ENCODE measurements around the gene JAM2.

The JAM2 gene

GRCh38 chr21:25760677-25761076 is 121.6 kb downstream of the JAM2 start:
- peaks cover 0 to 68% of the 10 kb centered on the region in 2 experiments for H3K36me3 ChIP-seq (ENCODE audit: control insufficient read depth in 1 of 2, insufficient read depth in 2 of 2, low read depth in 1 of 2, low read length in 2 of 2)
- H2BK12ac ChIP-seq (ENCODE audit: low read length in 2 of 2) = no peak overlapping the region
- no peak overlapping the region for H3K18ac ChIP-seq (ENCODE audit: low read depth in 1 of 2, low read length in 2 of 2)
- no peak overlapping the region for H3K14ac ChIP-seq (ENCODE audit: low read length in 2 of 2)
- no peak overlapping the region for H3K27ac ChIP-seq (ENCODE audit: low read length, poor library complexity, severe bottlenecking)
- no peak overlapping the region for H3K4me2 ChIP-seq (ENCODE audit: low read length, poor library complexity, severe bottlenecking)
- H3K79me1 ChIP-seq (replicated peaks; ENCODE audit: low read length, poor library complexity, severe bottlenecking) = peaks cover 7% of the 10 kb centered on the region
- no peak overlapping the region for H2BK15ac ChIP-seq (ENCODE audit: low read depth, poor library complexity, severe bottlenecking)
- no peak overlapping the region for H2BK120ac ChIP-seq (ENCODE audit: low read depth, low read length)
- H3K9ac ChIP-seq (ENCODE audit: low read length) = no peak overlapping the region
- no peak for DNase-seq
- H3K23ac ChIP-seq (ENCODE audit: low read length in 2 of 2) = no peak overlapping the region
- no peak overlapping the region for H3K4ac ChIP-seq (ENCODE audit: low read depth in 1 of 2, low read length in 2 of 2)
- WGBS = no CpG with 5 or more reads among the region's 1 CpG
- no peak overlapping the region for H4K91ac ChIP-seq (ENCODE audit: low read length)
- no peaks in the 10 kb centered on the region for H3K4me1 ChIP-seq (ENCODE audit: control insufficient read depth, insufficient read depth, low read depth, low read length)
- no peak overlapping the region for H2AFZ ChIP-seq (ENCODE audit: low read depth, low read length)
- H3K27me3 ChIP-seq (ENCODE audit: control insufficient read depth in 1 of 2, insufficient read depth in 1 of 2, low read length in 2 of 2) = no peaks in the 10 kb centered on the region
- H2AK5ac ChIP-seq (ENCODE audit: low read length, severe bottlenecking) = no peak overlapping the region
- no peak overlapping the region for H3K4me3 ChIP-seq (ENCODE audit: insufficient read depth in 1 of 2, low read depth in 1 of 2, low read length in 2 of 2)
- H2BK5ac ChIP-seq (ENCODE audit: low read depth, low read length, poor library complexity, severe bottlenecking) = no peak overlapping the region
- no peak overlapping the region for H4K8ac ChIP-seq (ENCODE audit: low read length)
- H3K9me3 ChIP-seq (ENCODE audit: control insufficient read depth, low read length) = no peaks in the 10 kb centered on the region

- no peak overlapping the region for H3K18ac ChIP-seq (ENCODE audit: low read depth in 1 of 2, low read length in 2 of 2)
- no peak overlapping the region for H2AFZ ChIP-seq (ENCODE audit: low read depth, low read length)
- no peak overlapping the region for H4K8ac ChIP-seq (ENCODE audit: low read length)
- H3K9ac ChIP-seq (ENCODE audit: low read length) = no peak overlapping the region
- no peak overlapping the region for H2BK5ac ChIP-seq (ENCODE audit: low read depth, low read length, poor library complexity, severe bottlenecking)
- H3K4me3 ChIP-seq (ENCODE audit: insufficient read depth in 1 of 2, low read depth in 1 of 2, low read length in 2 of 2) = no peak overlapping the region
- no peak overlapping the region for H4K91ac ChIP-seq (ENCODE audit: low read length)
- peaks cover 3% of the 10 kb centered on the region for H3K79me1 ChIP-seq (replicated peaks; ENCODE audit: low read length, poor library complexity, severe bottlenecking)
- H2BK12ac ChIP-seq (ENCODE audit: low read length in 2 of 2) = no peak overlapping the region
- H2AK5ac ChIP-seq (ENCODE audit: low read length, severe bottlenecking) = no peak overlapping the region
- H3K23ac ChIP-seq (ENCODE audit: low read length in 2 of 2) = no peak overlapping the region
- no CpG with 5 or more reads among the region's 3 CpGs for WGBS
- DNase-seq = no peak
- no peaks in the 10 kb centered on the region for H3K4me1 ChIP-seq (ENCODE audit: control insufficient read depth, insufficient read depth, low read depth, low read length)
- peaks cover 0 to 72% of the 10 kb centered on the region in 2 experiments for H3K36me3 ChIP-seq (ENCODE audit: control insufficient read depth in 1 of 2, insufficient read depth in 2 of 2, low read depth in 1 of 2, low read length in 2 of 2)
- H3K4ac ChIP-seq (ENCODE audit: low read depth in 1 of 2, low read length in 2 of 2) = no peak overlapping the region
- no peak overlapping the region for H2BK120ac ChIP-seq (ENCODE audit: low read depth, low read length)
- H3K9me3 ChIP-seq (ENCODE audit: control insufficient read depth, low read length) = no peaks in the 10 kb centered on the region
- no peak overlapping the region for H3K27ac ChIP-seq (ENCODE audit: low read length, poor library complexity, severe bottlenecking)
- no peak overlapping the region for H3K14ac ChIP-seq (ENCODE audit: low read length in 2 of 2)
- H3K27me3 ChIP-seq (ENCODE audit: control insufficient read depth in 1 of 2, insufficient read depth in 1 of 2, low read length in 2 of 2) = no peaks in the 10 kb centered on the region
- H3K4me2 ChIP-seq (ENCODE audit: low read length, poor library complexity, severe bottlenecking) = no peak overlapping the region
- no peak overlapping the region for H2BK15ac ChIP-seq (ENCODE audit: low read depth, poor library complexity, severe bottlenecking)
Measured at GRCh38 chr21:25764065-25764464, 125.0 kb downstream of the JAM2 start.

All from mesenchymal stem cell (in vitro differentiated cells and primary cell).